ENCODE data around the gene ELOVL1. TPM values are rescaled to one million over a fixed set of nuclear protein-coding genes. Genes with fewer than 3 reads are reported as not detected.

The ELOVL1 gene
- total and polyA plus RNA-seq, 2 of the 13 experiments (the other 11 are each of a cell fraction or from before 2014, with no cell fraction given), result 55.2 to 77.4 TPM

- ChIA-PET POLR2A (no interaction called here), CTCF (ENCODE audit: low intra/inter-chr PET ratio, low total read pairs) (no interaction called here)
- DNase-seq (ENCODE audit: low spot score) (no peak), ATAC-seq (no peak), FAIRE-seq (no peak)
- in situ Hi-C loops (cut with HindIII; ENCODE audit: extremely low pct_ligation_motif_present, low pct_unique_long_range_greater_than_20kb), result no loop called here
- BruUV-seq (replicated peaks), result no TSS peak
- peaks cover 4% of the 10 kb centered on the region for H3K4me1 ChIP-seq (ENCODE audit: insufficient read depth, low read length)
- no peak overlapping the region for H2AFZ ChIP-seq (ENCODE audit: low read length)
- no peak overlapping the region for H3K4me3 ChIP-seq (replicated peaks in 1 of 3; ENCODE audit: insufficient read depth in 1 of 3, low read depth in 2 of 3, low read length in 3 of 3)
- H3K9ac ChIP-seq (ENCODE audit: insufficient read depth, low read depth, low read length), result no peak overlapping the region
- no peak overlapping the region for H3K27ac ChIP-seq (ENCODE audit: extremely low read length, insufficient read depth, low read length)
- H3K36me3 ChIP-seq (replicated peaks in 1 of 2; ENCODE audit: control insufficient read depth in 1 of 2, insufficient read depth in 2 of 2, low read length in 2 of 2), result no peaks in the 10 kb centered on the region
- H3K79me2 ChIP-seq (ENCODE audit: insufficient read depth, low read length), result no peaks in the 10 kb centered on the region
- intact Hi-C loops (cut with micrococcal nuclease; ENCODE audit: unreplicated experiment), result no loop called here
- WGBS (ENCODE audit: low lambda C conversion rate), result 95% methylated on average over 1 of the region's 1 CpG
- no peak for TF ChIP-seq ELF4 (CRISPR knock-in tag; IDR thresholded peaks at IDR 0.05; ENCODE audit: borderline replicate concordance)
- TF ChIP-seq SOX13 (IDR thresholded peaks at IDR 0.05), result no peak
- no peak for TF ChIP-seq SOX13 (CRISPR knock-in tag; conservative IDR thresholded peaks at IDR 0.05 in 1 of 2, IDR thresholded peaks at IDR 0.05 in 1 of 2)
- TF ChIP-seq CHD2 (IDR thresholded peaks at IDR 0.05; ENCODE audit: low read depth, low read length), result no peak
- no peak for TF ChIP-seq ZBTB34 (CRISPR knock-in tag; IDR thresholded peaks at IDR 0.05)
- TF ChIP-seq ZNF557 (CRISPR knock-in tag; IDR thresholded peaks at IDR 0.05), result no peak
- no peak for TF ChIP-seq ZBTB3 (CRISPR knock-in tag; IDR thresholded peaks at IDR 0.05; ENCODE audit: borderline replicate concordance, low read depth)
- no peak for TF ChIP-seq WIZ (CRISPR knock-in tag; IDR thresholded peaks at IDR 0.05)
- TF ChIP-seq NFIB (CRISPR knock-in tag; IDR thresholded peaks at IDR 0.05; ENCODE audit: borderline replicate concordance), result no peak
- no peak for TF ChIP-seq ZNF225 (CRISPR knock-in tag; IDR thresholded peaks at IDR 0.05)
- no peak for TF ChIP-seq SIN3B (IDR thresholded peaks at IDR 0.05; ENCODE audit: low read length)
- TF ChIP-seq EED (CRISPR knock-in tag; IDR thresholded peaks at IDR 0.05), result no peak
- TF ChIP-seq ZBTB44 (CRISPR knock-in tag; IDR thresholded peaks at IDR 0.05), result no peak
- no peak for TF ChIP-seq RCOR2 (CRISPR knock-in tag; IDR thresholded peaks at IDR 0.05)
- no peak for TF ChIP-seq HOXA7 (CRISPR knock-in tag; IDR thresholded peaks at IDR 0.05)
- TF ChIP-seq MAF1 (CRISPR knock-in tag; IDR thresholded peaks at IDR 0.05; ENCODE audit: borderline replicate concordance), result no peak
- no peak for TF ChIP-seq CSRNP1 (CRISPR knock-in tag; IDR thresholded peaks at IDR 0.05)
- no peak for TF ChIP-seq TP53 (CRISPR knock-in tag; conservative IDR thresholded peaks at IDR 0.05)
- TF ChIP-seq MNT (IDR thresholded peaks at IDR 0.05), result no peak
- no peak overlapping the region for H3K4me2 ChIP-seq (ENCODE audit: low read depth, low read length)
- H3K27me3 ChIP-seq (ENCODE audit: control insufficient read depth in 1 of 2, insufficient read depth in 2 of 2, low read length in 2 of 2), result no peaks in the 10 kb centered on the region
- no peaks in the 10 kb centered on the region for H3K9me3 ChIP-seq (ENCODE audit: low read length)
- H4K20me1 ChIP-seq (ENCODE audit: insufficient read depth, low read length), result no peaks in the 10 kb centered on the region
These were observed 28.2 kb upstream of the ELOVL1 start for GRCh38 chr1:43396059-43396458.
